Activated CD4-positive, CD25-positive, alpha-beta regulatory T cell treated with anti-CD3 and anti-CD28 coated beads, Interleukin-2, amount 50 U/mL, for 16 hours (primary cell): Measurements from ENCODE around the gene GUCA1A.
"Not testable (repeated sequence)": the region's sequence is repeated elsewhere in the genome, so short reads cannot be mapped to it uniquely, and the experiment has no call there.

Source experiments
- DNase-seq: peaks from one replicate; pipeline ENCODE4 v3.0.0-alpha.2; 2020; ENCODE audit warnings: low read depth, low spot score

GUCA1A gene

GRCh38 chr6:42177514-42178364, 4.6 kb downstream of the GUCA1A start:
- no peak for DNase-seq

GRCh38 chr6:42179261-42179944, 6.2 kb downstream of the GUCA1A start:
- no peak for DNase-seq

GRCh38 chr6:42179945-42180313, 6.8 kb downstream of the GUCA1A start:
- DNase-seq, result no peak

- no peak for DNase-seq
Measured at GRCh38 chr6:42182101-42182500, 8.9 kb downstream of the GUCA1A start.

- DNase-seq, result no peak
Measured at GRCh38 chr6:42184475-42184874, 11.3 kb downstream of the GUCA1A start.

- no peak for DNase-seq
Measured at GRCh38 chr6:42185597-42185996, 12.4 kb downstream of the GUCA1A start.

- no peak for DNase-seq
Measured at GRCh38 chr6:42188406-42188805, 15.2 kb downstream of the GUCA1A start.

- DNase-seq, result no peak
Measured at GRCh38 chr6:42190554-42191183, 17.5 kb downstream of the GUCA1A start.

- DNase-seq, result not testable (repeated sequence)
Measured at GRCh38 chr6:42192385-42192784, 19.2 kb downstream of the GUCA1A start.

- DNase-seq, result no peak
Measured at GRCh38 chr6:42193491-42193894, 20.3 kb downstream of the GUCA1A start.

- no peak for DNase-seq
Measured at GRCh38 chr6:42194056-42194455, 20.9 kb downstream of the GUCA1A start.

GRCh38 chr6:42195415-42195814, 22.3 kb downstream of the GUCA1A start:
- DNase-seq, result no peak

- no peak for DNase-seq
Measured at GRCh38 chr6:42197555-42198362, 24.6 kb downstream of the GUCA1A start.

- no peak for DNase-seq
Measured at GRCh38 chr6:42199106-42199981, 26.2 kb downstream of the GUCA1A start.

- DNase-seq, result no peak
Measured at GRCh38 chr6:42200035-42200434, 26.9 kb downstream of the GUCA1A start.

- DNase-seq, result no peak
Measured at GRCh38 chr6:42201382-42201781, 28.2 kb downstream of the GUCA1A start.

- DNase-seq, result not testable (repeated sequence)
Measured at GRCh38 chr6:42202131-42202915, 29.2 kb downstream of the GUCA1A start.

GRCh38 chr6:42203183-42203582, 30.0 kb downstream of the GUCA1A start:
- no peak for DNase-seq

GRCh38 chr6:42204768-42205282, 31.7 kb downstream of the GUCA1A start:
- no peak for DNase-seq

GRCh38 chr6:42207559-42207958, 34.4 kb downstream of the GUCA1A start:
- DNase-seq, result not testable (repeated sequence)
